Measurements from ENCODE around the gene ROBO1.

GRCh38 chr3:79160421-79160820 is 607.4 kb downstream of the ROBO1 start:
- TF ChIP-seq, protein P1, sequence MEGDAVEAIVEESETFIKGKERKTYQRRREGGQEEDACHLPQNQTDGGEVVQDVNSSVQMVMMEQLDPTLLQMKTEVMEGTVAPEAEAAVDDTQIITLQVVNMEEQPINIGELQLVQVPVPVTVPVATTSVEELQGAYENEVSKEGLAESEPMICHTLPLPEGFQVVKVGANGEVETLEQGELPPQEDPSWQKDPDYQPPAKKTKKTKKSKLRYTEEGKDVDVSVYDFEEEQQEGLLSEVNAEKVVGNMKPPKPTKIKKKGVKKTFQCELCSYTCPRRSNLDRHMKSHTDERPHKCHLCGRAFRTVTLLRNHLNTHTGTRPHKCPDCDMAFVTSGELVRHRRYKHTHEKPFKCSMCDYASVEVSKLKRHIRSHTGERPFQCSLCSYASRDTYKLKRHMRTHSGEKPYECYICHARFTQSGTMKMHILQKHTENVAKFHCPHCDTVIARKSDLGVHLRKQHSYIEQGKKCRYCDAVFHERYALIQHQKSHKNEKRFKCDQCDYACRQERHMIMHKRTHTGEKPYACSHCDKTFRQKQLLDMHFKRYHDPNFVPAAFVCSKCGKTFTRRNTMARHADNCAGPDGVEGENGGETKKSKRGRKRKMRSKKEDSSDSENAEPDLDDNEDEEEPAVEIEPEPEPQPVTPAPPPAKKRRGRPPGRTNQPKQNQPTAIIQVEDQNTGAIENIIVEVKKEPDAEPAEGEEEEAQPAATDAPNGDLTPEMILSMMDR (IDR thresholded peaks at IDR 0.05; ENCODE audit: insufficient read depth, low read length, poor library complexity, severe bottlenecking): no peak
- TF ChIP-seq EZH2phosphoT487 (conservative IDR thresholded peaks at IDR 0.05; ENCODE audit: low read length): no peak
